AG04450 (cell line): ENCODE data around the gene COX17. TPM values are rescaled to one million over a fixed set of nuclear protein-coding genes. Genes with fewer than 3 reads are reported as not detected.

Source experiments
- CTCF ChIA-PET: fragments of 300-600, 350-600 bp; formaldehyde crosslinking; extraction: SDS; loops from one replicate; lab custom pipeline; 2022; ENCODE audit warnings: antibody characterized with exemption, inconsistent platforms; lab: Charles Lee
- POLR2A ChIA-PET: fragments of 350-600 bp; formaldehyde crosslinking; extraction: SDS; loops from one replicate; lab custom pipeline; 2021; ENCODE audit warnings: antibody characterized with exemption, inconsistent platforms; lab: Yijun Ruan, JAX
- DNase-seq: peaks from one replicate; pipeline ENCODE4 v3.0.0-alpha.2; 2011; ENCODE audit warnings: low read depth, low spot score
- H3K27ac ChIP-seq: one replicate; pipeline ENCODE4 v1.5.1; 2012; ENCODE audit warnings: low read depth, low read length, control low read depth
- H3K27me3 ChIP-seq: one replicate; pipeline ENCODE4 v1.6.0; 2012; ENCODE audit warnings: low read length; ENCODE audit not compliant: control insufficient read depth, insufficient read depth
- H3K4me3 ChIP-seq: 2 replicates; pipeline ENCODE4 v1.5.1; 2011; ENCODE audit warnings: mild to moderate bottlenecking, low read depth, low read length, control low read depth
- H3K9me3 ChIP-seq: 2 replicates; pipeline ENCODE4 v1.5.1; 2012; ENCODE audit warnings: low read length; ENCODE audit not compliant: control insufficient read depth, insufficient read depth
- polyA plus RNA-seq: library from polyadenylated mRNA; depleted of rRNA; stranded (reverse); fragments of >200 nt; gene quantifications from 2 replicates; pipeline ENCODE4 v1.2.3, GENCODE V29; 2011
- TF ChIP-seq, protein P1 (sequence below): IDR thresholded peaks from 2 replicates; pipeline ENCODE4 v1.5.1; 2011; ENCODE audit warnings: low read depth, low read length, control low read depth, inconsistent platforms

The COX17 gene
- polyA plus RNA-seq, 1 experiment: 19.2 TPM

GRCh38 chr3:119645813-119646212 is 31.4 kb downstream of the COX17 start:
- CTCF ChIA-PET: no interaction called here
- TF ChIP-seq, protein P1, sequence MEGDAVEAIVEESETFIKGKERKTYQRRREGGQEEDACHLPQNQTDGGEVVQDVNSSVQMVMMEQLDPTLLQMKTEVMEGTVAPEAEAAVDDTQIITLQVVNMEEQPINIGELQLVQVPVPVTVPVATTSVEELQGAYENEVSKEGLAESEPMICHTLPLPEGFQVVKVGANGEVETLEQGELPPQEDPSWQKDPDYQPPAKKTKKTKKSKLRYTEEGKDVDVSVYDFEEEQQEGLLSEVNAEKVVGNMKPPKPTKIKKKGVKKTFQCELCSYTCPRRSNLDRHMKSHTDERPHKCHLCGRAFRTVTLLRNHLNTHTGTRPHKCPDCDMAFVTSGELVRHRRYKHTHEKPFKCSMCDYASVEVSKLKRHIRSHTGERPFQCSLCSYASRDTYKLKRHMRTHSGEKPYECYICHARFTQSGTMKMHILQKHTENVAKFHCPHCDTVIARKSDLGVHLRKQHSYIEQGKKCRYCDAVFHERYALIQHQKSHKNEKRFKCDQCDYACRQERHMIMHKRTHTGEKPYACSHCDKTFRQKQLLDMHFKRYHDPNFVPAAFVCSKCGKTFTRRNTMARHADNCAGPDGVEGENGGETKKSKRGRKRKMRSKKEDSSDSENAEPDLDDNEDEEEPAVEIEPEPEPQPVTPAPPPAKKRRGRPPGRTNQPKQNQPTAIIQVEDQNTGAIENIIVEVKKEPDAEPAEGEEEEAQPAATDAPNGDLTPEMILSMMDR: no peak
- H3K4me3 ChIP-seq: no peak overlapping the region
- no peaks in the 10 kb centered on the region for H3K9me3 ChIP-seq
- POLR2A ChIA-PET: no interaction called here
- DNase-seq: no peak
- no peaks in the 10 kb centered on the region for H3K27me3 ChIP-seq
- H3K27ac ChIP-seq: no peak overlapping the region

GRCh38 chr3:119644481-119644880 is 32.7 kb downstream of the COX17 start:
- Histone ChIP-seq H3K4me3 (no peak overlapping the region), H3K27ac (no peak overlapping the region), H3K9me3 (no peaks in the 10 kb centered on the region), H3K27me3 (no peaks in the 10 kb centered on the region)
- ChIA-PET POLR2A (no interaction called here), CTCF (no interaction called here)
- DNase-seq: no peak
- TF ChIP-seq, protein P1: no peak

- CTCF ChIA-PET: no interaction called here
- Histone ChIP-seq H3K27me3 (no peaks in the 10 kb centered on the region), H3K4me3 (no peak overlapping the region), H3K27ac (peak overlapping the region; percentile 75), H3K9me3 (no peaks in the 10 kb centered on the region)
- TF ChIP-seq, protein P1: no peak
- POLR2A ChIA-PET: no interaction called here
- no peak for DNase-seq
Observed at GRCh38 chr3:119643528-119643927, 33.7 kb downstream of the COX17 start.

DNA sequence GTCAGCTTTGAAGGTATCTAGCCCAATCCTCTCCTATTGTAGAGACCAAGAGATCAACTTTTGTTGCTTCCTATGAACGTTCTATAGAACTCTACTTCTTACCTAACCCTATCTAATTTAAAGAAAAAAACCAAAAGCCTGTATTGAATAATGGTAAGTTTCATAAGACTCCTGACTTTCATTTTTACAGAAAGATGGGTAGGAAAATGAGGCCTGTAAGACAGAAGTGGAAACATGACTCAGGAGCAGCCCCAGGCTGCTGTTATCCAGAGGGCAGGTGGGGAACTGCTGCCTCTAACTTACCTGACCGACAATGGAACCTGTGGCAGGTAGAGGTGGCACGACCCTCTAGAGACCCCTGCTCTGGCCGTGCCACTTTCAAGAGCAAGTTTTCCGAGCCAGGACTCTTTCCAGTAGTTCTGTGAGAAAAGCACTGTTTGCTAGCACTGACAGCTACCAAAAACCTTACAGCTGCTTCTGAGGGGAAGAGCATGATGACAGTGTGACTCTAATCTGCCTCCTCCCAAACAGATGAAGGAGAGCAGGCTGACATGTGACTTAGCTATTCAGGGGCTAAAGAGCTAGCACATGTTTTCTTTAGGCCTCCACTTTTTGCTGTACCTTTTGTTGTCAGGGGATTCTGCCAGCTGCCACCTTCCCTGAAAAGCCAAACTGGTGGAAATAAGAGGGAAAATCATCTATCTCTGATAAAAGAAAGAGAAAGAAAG is 34.3 kb downstream of the COX17 start:
- CTCF ChIA-PET: interaction anchor here (0.5 kb wide), 1 partner anchor 70 kb away, joined by 7 read pairs; no protein-coding TSS in a partner anchor
- TF ChIP-seq, protein P1: no peak
- Histone ChIP-seq H3K27me3 (no peaks in the 10 kb centered on the region), H3K27ac (peak overlapping the region; percentile 75), H3K4me3 (no peak overlapping the region), H3K9me3 (no peaks in the 10 kb centered on the region)
- DNase-seq: no peak
- POLR2A ChIA-PET: no interaction called here

DNA sequence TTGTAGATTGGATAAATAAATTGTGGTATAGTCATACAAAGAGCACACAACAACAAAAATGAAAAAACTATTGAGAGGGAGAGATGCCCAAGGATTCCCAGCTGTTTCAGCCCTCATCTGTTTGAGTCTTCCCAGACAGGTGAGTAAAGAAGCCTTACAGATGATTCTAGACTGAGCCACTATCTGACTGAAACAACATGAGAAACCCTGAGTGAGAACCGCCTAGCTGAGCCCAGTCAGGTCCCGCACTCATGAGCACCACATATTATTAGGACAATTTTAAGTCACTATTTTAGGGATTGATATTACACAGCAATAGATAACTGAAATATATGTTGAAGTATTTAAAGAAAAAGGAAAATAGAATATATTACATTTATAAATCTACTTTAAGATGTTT is 35.8 kb downstream of the COX17 start:
- H3K4me3 ChIP-seq: no peak overlapping the region
- DNase-seq: no peak
- H3K27me3 ChIP-seq: no peaks in the 10 kb centered on the region
- TF ChIP-seq, protein P1: no peak
- H3K9me3 ChIP-seq: no peaks in the 10 kb centered on the region
- CTCF ChIA-PET: no interaction called here
- POLR2A ChIA-PET: no interaction called here
- no peak overlapping the region for H3K27ac ChIP-seq
